ENCODE results near the gene LOXHD1.

DNA sequence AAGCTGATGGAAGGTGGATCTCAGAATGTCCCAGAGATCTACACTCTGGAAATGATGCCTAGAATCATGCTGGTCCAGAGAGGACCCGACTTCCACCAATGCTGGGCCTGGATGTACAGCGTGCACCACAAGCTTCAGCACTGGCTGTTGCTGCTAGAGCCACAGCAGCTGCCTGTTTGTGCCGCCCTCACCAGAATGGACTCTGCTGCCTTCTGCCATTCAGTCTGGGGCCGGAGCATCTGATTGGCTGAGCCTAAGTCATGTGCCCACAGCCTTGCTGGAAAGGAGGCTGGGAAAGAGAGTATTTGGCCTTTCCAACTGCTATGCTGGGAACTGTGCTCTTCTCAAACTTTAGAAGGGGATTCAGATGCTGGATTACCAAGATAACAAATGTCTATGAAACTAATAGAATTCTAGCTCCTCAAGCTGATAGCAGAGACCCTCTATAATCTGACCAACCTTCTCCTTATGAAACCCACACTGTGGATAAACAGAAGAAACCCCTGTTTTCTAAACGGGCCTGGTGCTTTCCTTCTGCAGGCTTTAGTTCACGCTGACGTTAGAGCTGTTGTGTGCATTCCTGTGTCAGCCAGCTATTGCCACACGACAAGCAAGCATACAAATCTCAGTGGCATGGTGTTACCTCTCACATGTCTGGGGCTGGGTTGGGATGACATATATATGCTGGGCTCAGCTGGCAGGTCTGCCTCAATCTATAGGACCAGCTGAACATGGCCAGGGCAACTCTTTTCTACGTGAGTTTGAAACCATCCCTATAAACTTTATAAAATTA lies 4.1 kb upstream of the LOXHD1 start:
- TF ChIP-seq CTCF (IDR thresholded peaks at IDR 0.05) (no peak), ZFX (IDR thresholded peaks at IDR 0.05; ENCODE audit: borderline replicate concordance) (no peak)
